Vein endothelial cell (primary cell): ENCODE measurements around the gene DHDH. TPM values are rescaled to one million over a fixed set of nuclear protein-coding genes. Genes with fewer than 3 reads are reported as not detected.

Experiments
- small RNA-seq: library from RNA; depleted of rRNA; stranded (forward); fragments of <200 nt; gene quantifications from one replicate; pipeline ENCODE3, GENCODE V24; 2012
- total RNA-seq: library from RNA; depleted of rRNA; stranded (reverse); fragments of >200 nt; gene quantifications from 2 replicates; pipeline ENCODE4 v1.2.3, GENCODE V29; 2012

Gene DHDH
- not detected in 2 replicates for total RNA-seq

DNA sequence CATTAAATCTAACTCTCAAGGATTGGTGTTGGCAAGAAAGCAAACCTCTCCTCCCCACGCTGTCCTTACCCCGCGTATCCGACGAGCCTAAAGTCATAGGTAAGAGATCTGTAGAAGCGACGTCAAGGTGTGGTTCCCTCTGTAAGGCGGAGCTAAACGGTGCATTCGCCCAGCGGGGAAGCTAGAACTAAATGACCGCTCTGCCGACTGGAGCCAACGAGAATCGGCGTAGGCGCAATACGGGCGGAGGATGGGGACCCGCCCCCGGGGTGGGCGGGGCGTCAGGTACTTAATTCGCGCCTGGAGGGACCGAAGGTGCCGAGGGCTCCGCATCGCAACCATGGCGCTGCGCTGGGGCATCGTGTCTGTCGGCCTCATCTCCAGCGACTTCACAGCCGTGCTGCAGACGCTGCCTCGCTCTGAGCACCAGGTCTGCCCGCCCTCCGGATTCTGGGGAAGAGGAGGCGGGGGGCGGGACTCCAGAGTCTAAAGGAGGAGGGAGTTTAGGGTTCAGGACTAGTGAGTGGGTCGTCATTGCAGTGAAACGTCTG, at the start of gene DHDH:
DHDH (plus strand) TSS at position 318 of the 551 bp plus-strand sequence; CDS start at position 341, 23 bp downstream.

DNA sequence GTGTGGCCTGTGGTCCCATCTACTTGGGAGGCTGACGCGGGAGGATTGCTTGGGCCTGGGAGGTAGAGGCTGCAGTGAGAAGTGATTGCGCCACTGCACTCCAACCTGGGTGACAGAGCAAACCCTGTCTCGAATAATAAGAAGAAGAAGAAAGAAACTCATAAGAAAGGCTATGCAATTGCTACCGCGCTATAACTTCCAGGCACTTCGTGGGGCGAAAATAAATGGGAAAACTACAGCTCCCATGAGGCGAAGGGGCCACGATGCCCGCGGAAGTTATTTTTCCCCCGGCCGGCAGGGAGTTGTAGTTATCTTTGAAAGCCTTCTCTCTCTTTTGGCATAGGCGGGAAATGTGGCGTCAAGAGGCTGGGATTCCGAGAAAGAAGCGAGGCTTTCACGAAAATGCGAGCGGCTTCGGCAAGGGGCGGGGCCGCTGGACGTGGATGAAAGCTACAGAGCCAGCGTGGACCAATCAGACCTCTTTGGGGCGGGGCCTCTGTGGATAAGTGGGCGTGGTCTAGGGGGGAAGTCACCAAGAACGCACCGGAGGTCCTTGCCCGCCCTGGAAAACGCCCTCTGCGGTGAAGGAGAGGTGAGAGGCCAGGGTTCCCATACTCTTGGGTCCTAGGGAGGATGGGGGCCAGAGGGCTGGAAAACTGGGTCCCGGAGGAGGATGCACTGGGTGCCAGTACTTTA, 33.6 kb upstream of the DHDH start, which contains the start of gene NUCB1:
NUCB1 (plus strand) TSS at position 532 of the 696 bp plus-strand sequence. CDS start 485 bp downstream, outside the sequence.

DNA sequence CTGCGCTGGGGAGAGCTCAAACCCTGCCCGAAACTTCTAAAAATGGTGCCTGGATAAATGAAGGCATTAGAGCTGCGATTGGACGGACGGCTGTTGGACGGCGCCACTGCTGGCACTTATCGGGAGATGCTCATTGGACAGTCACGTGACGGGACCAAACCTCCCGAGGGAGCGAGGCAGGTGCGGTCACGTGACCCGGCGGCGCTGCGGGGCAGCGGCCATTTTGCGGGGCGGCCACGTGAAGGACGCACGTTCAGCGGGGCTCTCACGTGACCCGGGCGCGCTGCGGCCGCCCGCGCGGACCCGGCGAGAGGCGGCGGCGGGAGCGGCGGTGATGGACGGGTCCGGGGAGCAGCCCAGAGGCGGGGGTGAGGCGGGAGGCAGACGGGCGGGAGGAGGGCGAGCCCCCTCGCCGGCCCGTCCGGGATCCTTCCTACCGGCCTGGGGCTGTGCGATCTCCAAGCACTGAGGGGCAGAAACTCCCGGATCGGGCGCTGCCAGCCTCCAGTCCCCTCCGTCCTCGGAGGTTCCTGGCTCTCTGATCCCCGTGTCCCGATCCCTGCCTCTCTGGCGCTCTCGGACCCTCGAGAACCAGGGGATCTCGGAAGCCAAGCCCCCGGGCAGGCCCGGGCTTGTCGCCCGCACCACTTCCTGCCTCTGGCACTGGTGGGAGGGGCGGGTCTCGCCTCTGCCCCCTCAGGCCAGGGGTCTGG, 21.3 kb downstream of the DHDH start, which contains the start of gene BAX:
BAX (plus strand) TSS at position 281 of the 713 bp plus-strand sequence; CDS start at position 335, 54 bp downstream.

DNA sequence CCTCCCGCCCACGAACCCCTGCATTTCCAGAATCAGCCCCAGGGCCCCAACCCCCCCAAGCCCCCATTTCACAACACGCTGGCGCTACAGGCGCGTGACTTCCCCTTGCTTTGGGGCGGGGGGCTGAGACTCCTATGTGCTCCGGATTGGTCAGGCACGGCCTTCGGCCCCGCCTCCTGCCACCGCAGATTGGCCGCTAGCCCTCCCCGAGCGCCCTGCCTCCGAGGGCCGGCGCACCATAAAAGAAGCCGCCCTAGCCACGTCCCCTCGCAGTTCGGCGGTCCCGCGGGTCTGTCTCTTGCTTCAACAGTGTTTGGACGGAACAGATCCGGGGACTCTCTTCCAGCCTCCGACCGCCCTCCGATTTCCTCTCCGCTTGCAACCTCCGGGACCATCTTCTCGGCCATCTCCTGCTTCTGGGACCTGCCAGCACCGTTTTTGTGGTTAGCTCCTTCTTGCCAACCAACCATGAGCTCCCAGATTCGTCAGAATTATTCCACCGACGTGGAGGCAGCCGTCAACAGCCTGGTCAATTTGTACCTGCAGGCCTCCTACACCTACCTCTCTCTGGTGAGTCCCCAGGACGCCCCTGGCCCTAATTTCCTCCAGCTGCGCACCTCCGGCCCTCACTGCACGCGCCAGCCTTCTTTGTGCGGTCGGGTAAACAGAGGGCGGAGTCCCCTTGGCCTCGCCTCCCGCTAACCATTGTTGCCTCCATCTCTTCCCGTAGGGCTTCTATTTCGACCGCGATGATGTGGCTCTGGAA, 31.7 kb downstream of the DHDH start, which contains the start of gene FTL:
FTL (plus strand) TSS at position 270 of the 766 bp plus-strand sequence; CDS start at position 469, 199 bp downstream.

DNA sequence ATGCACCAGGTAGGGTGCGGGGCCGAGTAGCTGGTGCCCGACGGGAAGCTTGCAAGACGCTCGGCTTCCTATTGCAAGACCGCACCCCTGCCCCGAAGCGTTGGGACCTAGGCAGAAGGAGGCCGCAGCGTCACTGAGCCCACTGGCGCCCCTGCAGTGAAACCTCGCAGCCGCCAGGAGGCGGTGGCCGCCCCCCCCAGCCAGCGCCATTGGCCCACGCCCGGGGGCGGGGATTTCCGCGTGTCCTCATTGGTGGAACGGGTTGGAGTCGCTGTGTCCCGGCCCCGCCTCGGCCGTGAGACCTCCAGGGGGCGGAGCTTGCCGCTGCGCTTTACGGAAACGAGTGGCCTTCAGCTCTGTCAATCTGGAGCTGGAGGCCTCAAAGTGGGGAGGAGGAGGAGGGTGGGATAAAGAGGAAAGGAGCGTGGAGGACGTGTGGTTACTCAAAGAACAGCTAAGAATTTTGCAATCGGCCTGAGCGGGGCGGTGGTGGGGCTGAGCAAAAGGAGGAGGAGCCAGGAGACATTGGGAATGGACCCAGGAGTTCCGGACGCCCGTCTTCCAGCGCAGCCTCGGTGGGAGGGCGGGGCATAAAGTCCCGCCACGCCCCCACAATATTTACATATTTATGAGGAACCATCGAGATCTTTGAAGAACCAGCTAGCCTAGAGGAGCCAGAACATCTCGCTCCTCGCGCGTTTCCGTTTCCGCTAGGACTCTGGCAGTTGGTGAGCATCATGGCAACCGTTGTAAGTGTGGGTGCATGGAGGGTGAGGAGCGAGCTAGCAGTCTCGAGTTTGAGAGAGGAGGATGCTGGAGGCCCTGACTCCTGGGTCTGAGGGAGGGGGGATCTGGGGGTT, 59.9 kb downstream of the DHDH start, which contains the start of the genes GYS1 and RUVBL2:
GYS1 (minus strand) TSS at position 135 of the 860 bp plus-strand sequence. CDS start 197 bp downstream, outside the sequence.
RUVBL2 (plus strand) TSS at position 713 of the 860 bp plus-strand sequence; CDS start at position 738, 25 bp downstream.

Small RNA genes lying within 50 kb of the gene (small RNA-seq; reads per million reads assigned to genes)
- gene AC026803.1: not detected

Other genes with a start within 250 kb of the DHDH start
- gene FUT2, start 237.7 kb upstream of the DHDH start, total RNA-seq: not detected in 2 replicates
- gene MAMSTR, start 214.0 kb upstream of the DHDH start, total RNA-seq: 0.33 and 0.38 TPM in 2 replicates
- gene RASIP1, start 193.1 kb upstream of the DHDH start, total RNA-seq: 88.4 and 127 TPM in 2 replicates
- under 0.01 and 0.29 TPM in 2 replicates for gene IZUMO1, start 186.8 kb upstream of the DHDH start, total RNA-seq
- 6.5 and 8.5 TPM in 2 replicates for gene FUT1, start 181.1 kb upstream of the DHDH start, total RNA-seq
- gene FGF21, start 178.2 kb upstream of the DHDH start, total RNA-seq: not detected in 2 replicates
- 39.9 and 55.5 TPM in 2 replicates for gene BCAT2, start 122.7 kb upstream of the DHDH start, total RNA-seq
- 0.98 and 3.5 TPM in 2 replicates for gene HSD17B14, start 97.2 kb upstream of the DHDH start, total RNA-seq
- gene PLEKHA4, start 65.1 kb upstream of the DHDH start, total RNA-seq: 2.0 and 5.6 TPM in 2 replicates
- 45.4 and 49.8 TPM in 2 replicates for gene PPP1R15A, start 61.3 kb upstream of the DHDH start, total RNA-seq
- not detected in 2 replicates for gene TULP2, start 35.0 kb upstream of the DHDH start, total RNA-seq
- gene NUCB1, start 33.4 kb upstream of the DHDH start, total RNA-seq: 151 and 295 TPM in 2 replicates
- 78.0 and 157 TPM in 2 replicates for gene BAX, start 21.2 kb downstream of the DHDH start, total RNA-seq
- 1,333 and 1,656 TPM in 2 replicates for gene FTL, start 31.6 kb downstream of the DHDH start, total RNA-seq
- 48.0 and 49.0 TPM in 2 replicates for gene GYS1, start 59.6 kb downstream of the DHDH start, total RNA-seq
- gene RUVBL2, start 60.2 kb downstream of the DHDH start, total RNA-seq: 210 and 250 TPM in 2 replicates
- 0.48 TPM in 1 of 2 replicates, not detected in the other for gene LHB, start 83.4 kb downstream of the DHDH start, total RNA-seq
- not detected in 2 replicates for gene CGB3, start 90.6 kb downstream of the DHDH start, total RNA-seq
- gene CGB2, start 98.2 kb downstream of the DHDH start, total RNA-seq: not detected in 2 replicates
- gene CGB1, start 103.2 kb downstream of the DHDH start, total RNA-seq: not detected in 2 replicates
- gene CGB5, start 110.1 kb downstream of the DHDH start, total RNA-seq: not detected in 2 replicates
- not detected in 2 replicates for gene CGB8, start 115.4 kb downstream of the DHDH start, total RNA-seq
- gene CGB7, start 124.0 kb downstream of the DHDH start, total RNA-seq: 0.10 TPM in 1 of 2 replicates, not detected in the other
- gene NTF4, start 131.1 kb downstream of the DHDH start, total RNA-seq: not detected in 2 replicates
- not detected in 2 replicates for gene KCNA7, start 139.0 kb downstream of the DHDH start, total RNA-seq
- gene SNRNP70, start 151.8 kb downstream of the DHDH start, total RNA-seq: 143 and 171 TPM in 2 replicates
- gene LIN7B, start 180.7 kb downstream of the DHDH start, total RNA-seq: 0.76 and 2.6 TPM in 2 replicates
- 0.48 TPM in 1 of 2 replicates, not detected in the other for gene C19orf73, start 185.4 kb downstream of the DHDH start, total RNA-seq
- gene PPFIA3, start 185.8 kb downstream of the DHDH start, total RNA-seq: 2.8 and 4.9 TPM in 2 replicates
- gene HRC, start 221.7 kb downstream of the DHDH start, total RNA-seq: not detected in 2 replicates
- gene TRPM4, start 224.1 kb downstream of the DHDH start, total RNA-seq: 19.7 and 33.6 TPM in 2 replicates